PC-3 (cell line): ENCODE measurements around the gene FCER1A. TPM values are rescaled to one million over a fixed set of nuclear protein-coding genes. Genes with fewer than 3 reads are reported as not detected.

Experiments used
- ATAC-seq: fragments of 200-7000 bp; cut with Tn5 transposase; 2 replicates; pipeline ENCODE4 v1.9.1; 2020; ENCODE audit warnings: mild to moderate bottlenecking, moderate library complexity
- Bru-seq: library from RNA; stranded (reverse); fragments of 400-500 nt; gene quantifications from one replicate; lab custom pipeline; 2021; lab: Mats Ljungman, UMichigan
- BruChase-seq, 2 experiments: library from RNA; stranded (reverse); fragments of 400-500 nt; gene quantifications; one replicate each; lab custom pipeline; 2021; lab: Mats Ljungman, UMichigan
- BruUV-seq: library from RNA; stranded (reverse); fragments of 400-500 nt; replicated peaks from 2 replicates; lab custom pipeline; 2021; lab: Mats Ljungman, UMichigan
- CTCF ChIA-PET: fragments of 300-600 bp; sonication (Branson Sonifier 250); formaldehyde crosslinking; loops from one replicate; lab custom pipeline; 2022; ENCODE audit warnings: antibody characterized with exemption; lab: Charles Lee
- POLR2A ChIA-PET: fragments of 300-600 bp; sonication (Branson Sonifier 250); formaldehyde crosslinking; loops from one replicate; lab custom pipeline; 2022; ENCODE audit warnings: antibody characterized with exemption; ENCODE audit not compliant: unreplicated experiment; lab: Charles Lee
- DNase-seq: peaks from one replicate; pipeline ENCODE4 v3.0.0-alpha.2; 2015
- H2AFZ ChIP-seq: fragments of 300-600 bp; sonication (generic); 2 replicates; pipeline ENCODE4 v1.6.0; 2016; ENCODE audit warnings: antibody characterized with exemption, low read length
- H3F3A ChIP-seq: fragments of 300-600 bp; sonication (generic); one replicate; pipeline ENCODE4 v1.6.0; 2017; ENCODE audit warnings: antibody characterized with exemption, low read length, control low read depth, mild to moderate bottlenecking; ENCODE audit not compliant: unreplicated experiment
- H3K27ac ChIP-seq: fragments of 300-600 bp; sonication (generic); 2 replicates; pipeline ENCODE4 v1.5.1; 2016; ENCODE audit warnings: mild to moderate bottlenecking, low read length
- H3K27me3 ChIP-seq: fragments of 300-600 bp; sonication (generic); 2 replicates; pipeline ENCODE4 v1.6.1; 2016; ENCODE audit warnings: low read length, mixed read lengths
- H3K36me3 ChIP-seq: fragments of 300-600 bp; sonication (generic); 2 replicates; pipeline ENCODE4 v1.6.1; 2016; ENCODE audit warnings: low read depth, mixed run types, low read length, mixed read lengths
- H3K4me1 ChIP-seq: fragments of 300-600 bp; sonication (generic); 2 replicates; pipeline ENCODE4 v1.5.1; 2016; ENCODE audit warnings: low read length; ENCODE audit not compliant: insufficient read depth
- H3K4me2 ChIP-seq: fragments of 300-600 bp; sonication (generic); 2 replicates; pipeline ENCODE4 v1.6.0; 2016; ENCODE audit warnings: low read length
- H3K4me3 ChIP-seq: fragments of 300-600 bp; sonication (generic); 2 replicates; pipeline ENCODE4 v1.5.1; 2016; ENCODE audit warnings: mild to moderate bottlenecking, low read length, mixed read lengths
- H3K79me2 ChIP-seq: fragments of 300-600 bp; sonication (generic); 2 replicates; pipeline ENCODE4 v1.6.1; 2017; ENCODE audit warnings: low read length, mixed read lengths
- H3K9ac ChIP-seq: fragments of 300-600 bp; sonication (generic); 2 replicates; pipeline ENCODE4 v1.6.0; 2016; ENCODE audit warnings: mild to moderate bottlenecking, low read length
- H3K9me2 ChIP-seq: fragments of 300-600 bp; sonication (generic); replicated peaks from 2 replicates; pipeline ENCODE4 v1.6.1; 2016; ENCODE audit warnings: mixed run types, low read length, mixed read lengths
- H3K9me3 ChIP-seq: fragments of 300-600 bp; sonication (generic); 2 replicates; pipeline ENCODE4 v1.6.1; 2016; ENCODE audit warnings: low read length, mixed read lengths
- H4K20me1 ChIP-seq: fragments of 300-600 bp; sonication (generic); 2 replicates; pipeline ENCODE4 v1.6.1; 2016; ENCODE audit warnings: low read length, mixed read lengths
- CTCF ChIP-seq: fragments of 300-600 bp; sonication (generic); conservative IDR thresholded peaks from 2 replicates; pipeline ENCODE4 v1.5.1; 2017; ENCODE audit warnings: antibody characterized with exemption, low read depth, mild to moderate bottlenecking, low read length
- EZH2 ChIP-seq: fragments of 300-600 bp; sonication (generic); IDR thresholded peaks from one replicate; pipeline ENCODE4 v1.6.1; 2017; ENCODE audit warnings: antibody characterized with exemption, mild to moderate bottlenecking, low read length; ENCODE audit not compliant: unreplicated experiment
- EZH2phosphoT487 ChIP-seq: fragments of 300-600 bp; sonication (generic); IDR thresholded peaks from 2 replicates; pipeline ENCODE4 v1.6.1; 2018; ENCODE audit warnings: mild to moderate bottlenecking, antibody characterized with exemption, low read length, borderline replicate concordance
- intact Hi-C: fragments of 100-400 bp; cut with micrococcal nuclease; formaldehyde crosslinking; loops from 2 replicates; pipeline ENCODE4 v1.9.0; 2023
- long read RNA-seq: library from polyadenylated mRNA; unstranded; transcript quantifications from one replicate; pipeline ENCODE4 v2.0.0, GENCODE V29; 2021; ENCODE audit not compliant: unreplicated experiment
- total RNA-seq: library from RNA; depleted of rRNA; stranded (reverse); fragments of >200 nt; gene quantifications from 2 replicates; pipeline ENCODE4 v1.2.3, GENCODE V29; 2014; rRNA removed

FCER1A gene
- total RNA-seq, result not detected in 2 replicates
- not detected for Bru-seq, nascent RNA
- percentile 2 among the genes with signal in this experiment for BruChase-seq, experiment 1, labeled RNA remaining after a 6-hour chase
- not detected for BruChase-seq, experiment 2, labeled RNA remaining after a 2-hour chase
- long read RNA-seq, result 0 reads

DNA sequence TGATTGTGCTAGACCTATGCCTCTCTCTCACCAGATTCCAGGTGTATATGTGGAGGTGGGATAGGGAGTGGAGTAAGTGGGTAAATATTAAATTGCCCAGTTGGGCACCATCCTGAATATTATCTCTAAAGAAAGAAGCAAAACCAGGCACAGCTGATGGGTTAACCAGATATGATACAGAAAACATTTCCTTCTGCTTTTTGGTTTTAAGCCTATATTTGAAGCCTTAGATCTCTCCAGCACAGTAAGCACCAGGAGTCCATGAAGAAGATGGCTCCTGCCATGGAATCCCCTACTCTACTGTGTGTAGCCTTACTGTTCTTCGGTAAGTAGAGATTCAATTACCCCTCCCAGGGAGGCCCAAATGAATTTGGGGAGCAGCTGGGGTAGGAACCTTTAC is at the start of gene FCER1A:
TSS of gene FCER1A (plus strand) at position 242 of the 400 bp plus-strand sequence. CDS start at position 271, 29 bp downstream.
- DNase-seq, result no peak
- no peak within 1 kb of the TSS for H3K27ac ChIP-seq
- H2AFZ ChIP-seq, result no peak within 1 kb of the TSS
- no TSS peak for BruUV-seq
- CTCF ChIA-PET, result no interaction called here
- H3K4me3 ChIP-seq, result no peak within 1 kb of the TSS
- POLR2A ChIA-PET, result no interaction called here
- ATAC-seq, result no peak
- no peaks in the 10 kb centered on the region for H3K79me2 ChIP-seq
- H3K27me3 ChIP-seq, result peaks cover 59% of the 10 kb centered on the region
- no peaks in the 10 kb centered on the region for H3F3A ChIP-seq
- H3K36me3 ChIP-seq, result no peaks in the 10 kb centered on the region
- no peaks in the 10 kb centered on the region for H3K9me3 ChIP-seq
- TF ChIP-seq CTCF (no peak), EZH2 (no peak), EZH2phosphoT487 (no peak)
- intact Hi-C loops, result no loop called here
- H4K20me1 ChIP-seq, result no peaks in the 10 kb centered on the region
- H3K9me2 ChIP-seq, result no peaks in the 10 kb centered on the region
- H3K4me1 ChIP-seq, result no peaks in the 10 kb centered on the region
- H3K9ac ChIP-seq, result no peak within 1 kb of the TSS
- no peak within 1 kb of the TSS for H3K4me2 ChIP-seq

- BruUV-seq, result no TSS peak
- Histone ChIP-seq H3F3A (no peaks in the 10 kb centered on the region), H3K9me3 (no peaks in the 10 kb centered on the region), H3K9ac (no peak overlapping the region), H3K4me3 (no peak overlapping the region), H3K27ac (no peak overlapping the region), H3K36me3 (no peaks in the 10 kb centered on the region), H3K27me3 (peaks cover 56% of the 10 kb centered on the region), H3K4me1 (no peaks in the 10 kb centered on the region), H3K79me2 (no peaks in the 10 kb centered on the region), H2AFZ (no peak overlapping the region), H4K20me1 (no peaks in the 10 kb centered on the region), H3K9me2 (no peaks in the 10 kb centered on the region), H3K4me2 (no peak overlapping the region)
- DNase-seq (no peak), ATAC-seq (no peak)
- ChIA-PET CTCF (no interaction called here), POLR2A (no interaction called here)
- TF ChIP-seq EZH2 (no peak), CTCF (no peak), EZH2phosphoT487 (no peak)
- intact Hi-C loops, result no loop called here
These were observed 40.8 kb upstream of the FCER1A start for GRCh38 chr1:159261311-159261710.

DNA sequence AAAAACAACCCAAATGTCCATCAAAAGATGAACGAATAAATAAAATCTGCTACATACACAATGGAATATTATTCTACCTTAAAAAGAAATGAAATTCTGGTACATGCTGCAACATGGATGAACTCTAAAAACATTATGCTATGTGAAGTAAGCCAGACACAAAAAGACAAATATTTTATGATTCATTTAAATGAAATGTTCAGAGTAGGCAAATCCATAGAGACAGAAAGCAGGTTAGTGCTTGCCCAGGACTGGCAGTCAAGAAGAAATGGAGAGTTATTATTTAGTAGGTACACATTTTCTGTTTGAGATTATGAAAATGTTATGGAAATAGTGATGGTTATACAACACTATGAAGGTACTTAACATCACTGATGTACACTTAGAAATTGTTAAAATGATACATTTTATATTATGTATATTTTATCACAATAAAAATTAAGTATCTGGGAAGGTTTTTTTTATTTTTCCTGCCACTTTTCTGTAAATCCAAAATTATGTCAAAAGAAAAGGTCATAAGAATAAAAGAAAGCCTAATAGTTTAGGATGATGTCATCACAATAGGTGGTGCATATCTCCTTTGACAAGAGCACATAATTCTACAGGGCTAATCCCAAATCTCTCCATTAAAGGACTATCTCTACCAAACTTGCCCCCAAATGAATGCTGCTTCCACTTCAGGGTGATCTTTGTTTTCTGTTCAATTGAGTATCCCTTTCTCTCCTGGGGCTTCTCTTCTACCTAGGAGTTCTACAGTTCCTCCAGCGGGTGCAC is 40.2 kb upstream of the FCER1A start:
- no peak overlapping the region for H3K4me2 ChIP-seq
- H3K9me2 ChIP-seq, result no peaks in the 10 kb centered on the region
- H2AFZ ChIP-seq, result no peak overlapping the region
- no peaks in the 10 kb centered on the region for H3F3A ChIP-seq
- ATAC-seq, result no peak
- no peak for DNase-seq
- no peak overlapping the region for H3K27ac ChIP-seq
- CTCF ChIA-PET, result no interaction called here
- H3K9ac ChIP-seq, result no peak overlapping the region
- no peak for TF ChIP-seq EZH2phosphoT487
- TF ChIP-seq CTCF, result no peak
- TF ChIP-seq EZH2, result no peak
- no peak overlapping the region for H3K4me3 ChIP-seq
- H3K9me3 ChIP-seq, result no peaks in the 10 kb centered on the region
- POLR2A ChIA-PET, result no interaction called here
- no peaks in the 10 kb centered on the region for H3K79me2 ChIP-seq
- intact Hi-C loops, result no loop called here
- no TSS peak for BruUV-seq
- no peaks in the 10 kb centered on the region for H3K36me3 ChIP-seq
- H4K20me1 ChIP-seq, result no peaks in the 10 kb centered on the region
- peaks cover 53% of the 10 kb centered on the region for H3K27me3 ChIP-seq
- no peaks in the 10 kb centered on the region for H3K4me1 ChIP-seq
